Peyer's patch (tissue), 4 donors: Measurements from ENCODE around the gene CES5A. TPM values are rescaled to one million over a fixed set of nuclear protein-coding genes. Genes with fewer than 3 reads are reported as not detected.
"Not testable (repeated sequence)": the region's sequence is repeated elsewhere in the genome, so short reads cannot be mapped to it uniquely, and the experiment has no call there.

ENCODE experiments used
- DNase-seq, 3 donors: peaks; one replicate each; pipeline ENCODE4 v3.0.0-alpha.2; 2017 to 2019
- H3K27ac ChIP-seq, 4 donors: fragments of 200-600 bp; sonication (generic); one replicate each; pipeline ENCODE4 v1.5.1; 2016 to 2019
- H3K27me3 ChIP-seq, 2 donors: fragments of 200-600 bp; sonication (generic); one replicate each; pipeline ENCODE4 v1.5.1; 2019
- H3K36me3 ChIP-seq, 3 donors: fragments of 200-600 bp; sonication (generic); one replicate each; pipeline ENCODE4 v1.5.1; 2016 to 2019
- H3K4me1 ChIP-seq, 4 donors: fragments of 200-600 bp; sonication (generic); one replicate each; pipeline ENCODE4 v1.5.1; 2016 to 2019
- H3K4me3 ChIP-seq, 4 donors: fragments of 200-600 bp; sonication (generic); 1 replicate in 3 of 4; 2 replicates in 1 of 4; pipeline ENCODE4 v1.5.1; 2016 to 2019; ENCODE audit warnings: mild to moderate bottlenecking in 1 of 4
- H3K9me3 ChIP-seq, 4 donors: fragments of 200-600 bp; sonication (generic); one replicate each; pipeline ENCODE4 v1.5.1; 2016 to 2019; ENCODE audit warnings: mild to moderate bottlenecking in 1 of 4
- CTCF ChIP-seq, 6 experiments: fragments of 450-650 bp in 4 of 6; fragments of 200-600 bp in 2 of 6; sonication (generic) in 1 of 6; IDR thresholded peaks; one replicate each; pipeline ENCODE4 v1.5.1; 2017 to 2019; ENCODE audit warnings: antibody characterized with exemption in 6 of 6, mild to moderate bottlenecking in 3 of 6, moderate library complexity in 1 of 6
- POLR2A ChIP-seq, 2 donors: fragments of 450-650 bp; IDR thresholded peaks; one replicate each; pipeline ENCODE4 v1.5.1; 2017; ENCODE audit warnings: antibody characterized with exemption in 2 of 2, mild to moderate bottlenecking in 2 of 2, moderate library complexity in 2 of 2
- total RNA-seq, 4 donors: library from RNA; depleted of rRNA; stranded (reverse); fragments of >200 nt; gene quantifications; one replicate each; pipeline ENCODE4 v1.1.0, GENCODE V29; 2016

The CES5A gene
- total RNA-seq, 4 donors from 2014 or later = not detected

- H3K9me3 ChIP-seq = no peaks in the 10 kb centered on the region
- no peak for TF ChIP-seq POLR2A (IDR thresholded peaks at IDR 0.05)
- TF ChIP-seq CTCF (IDR thresholded peaks at IDR 0.05) = no peak
- no peaks in the 10 kb centered on the region for H3K4me1 ChIP-seq
- H3K36me3 ChIP-seq = no peaks in the 10 kb centered on the region
- peak in 1 of 3 donors; percentile 27 for DNase-seq
- H3K27ac ChIP-seq = no peak overlapping the region
- H3K4me3 ChIP-seq = no peak overlapping the region
- H3K27me3 ChIP-seq = no peaks in the 10 kb centered on the region
Observed at GRCh38 chr16:55809386-55809785, 65.8 kb downstream of the CES5A start.

- not testable (repeated sequence) for H3K4me3 ChIP-seq, H3K9me3 ChIP-seq, H3K27ac ChIP-seq, DNase-seq, H3K36me3 ChIP-seq, H3K27me3 ChIP-seq, H3K4me1 ChIP-seq
Observed at GRCh38 chr16:55808286-55808685, 66.9 kb downstream of the CES5A start.

GRCh38 chr16:55805104-55805503, 70.1 kb downstream of the CES5A start:
- H3K27ac ChIP-seq, H3K36me3 ChIP-seq, H3K27me3 ChIP-seq, DNase-seq, H3K4me3 ChIP-seq, H3K9me3 ChIP-seq, H3K4me1 ChIP-seq: not testable (repeated sequence)

GRCh38 chr16:55803681-55804080, 71.5 kb downstream of the CES5A start:
- DNase-seq, H3K4me3 ChIP-seq, H3K27ac ChIP-seq, H3K4me1 ChIP-seq, H3K27me3 ChIP-seq, H3K9me3 ChIP-seq, H3K36me3 ChIP-seq: not testable (repeated sequence)

Other genes with a start within 250 kb of the CES5A start
- not detected for gene SLC6A2, start 219.4 kb downstream of the CES5A start, total RNA-seq
- 10 to 100 TPM in 1 of 4 donors, 1 to 10 TPM in 3; 2.0 to 14.0 (median 5.5) TPM for gene CES1, start 42.3 kb downstream of the CES5A start, total RNA-seq